ENCODE data around the gene MED27.

The MED27 gene

GRCh38 chr9:132006677-132007370 is 72.8 kb downstream of the MED27 start:
- TF ChIP-seq CTCF (IDR thresholded peaks at IDR 0.05; ENCODE audit: low read length, missing control alignments), result no peak
- H3K4me3 ChIP-seq (replicated peaks; ENCODE audit: low read depth, low read length), result no peak overlapping the region
- peak; percentile 30 for DNase-seq (ENCODE audit: low read depth)

GRCh38 chr9:132005899-132006298 is 73.8 kb downstream of the MED27 start:
- H3K4me3 ChIP-seq (replicated peaks; ENCODE audit: low read depth, low read length), result no peak overlapping the region
- peak; percentile 38 for DNase-seq (ENCODE audit: low read depth)
- TF ChIP-seq CTCF (IDR thresholded peaks at IDR 0.05; ENCODE audit: low read length, missing control alignments), result no peak

- H3K4me3 ChIP-seq (replicated peaks; ENCODE audit: low read depth, low read length), result no peak overlapping the region
- no peak for DNase-seq (ENCODE audit: low read depth)
- TF ChIP-seq CTCF (IDR thresholded peaks at IDR 0.05; ENCODE audit: low read length, missing control alignments), result no peak
These were observed 75.3 kb downstream of the MED27 start for GRCh38 chr9:132004323-132004722.

- DNase-seq (ENCODE audit: low read depth), result no peak
- H3K4me3 ChIP-seq (replicated peaks; ENCODE audit: low read depth, low read length), result no peak overlapping the region
- TF ChIP-seq CTCF (IDR thresholded peaks at IDR 0.05; ENCODE audit: low read length, missing control alignments), result no peak
These were observed 75.8 kb downstream of the MED27 start for GRCh38 chr9:132003896-132004295.

GRCh38 chr9:132003319-132003704 is 76.4 kb downstream of the MED27 start:
- DNase-seq (ENCODE audit: low read depth), result no peak
- no peak for TF ChIP-seq CTCF (IDR thresholded peaks at IDR 0.05; ENCODE audit: low read length, missing control alignments)
- H3K4me3 ChIP-seq (replicated peaks; ENCODE audit: low read depth, low read length), result no peak overlapping the region

- no peak overlapping the region for H3K4me3 ChIP-seq (replicated peaks; ENCODE audit: low read depth, low read length)
- no peak for DNase-seq (ENCODE audit: low read depth)
- no peak for TF ChIP-seq CTCF (IDR thresholded peaks at IDR 0.05; ENCODE audit: low read length, missing control alignments)
These were observed 76.9 kb downstream of the MED27 start for GRCh38 chr9:132002643-132003318.

- DNase-seq (ENCODE audit: low read depth), result peak; percentile 38
- TF ChIP-seq CTCF (IDR thresholded peaks at IDR 0.05; ENCODE audit: low read length, missing control alignments), result no peak
- H3K4me3 ChIP-seq (replicated peaks; ENCODE audit: low read depth, low read length), result no peak overlapping the region
These were observed 78.1 kb downstream of the MED27 start for GRCh38 chr9:132001567-132001966.

Data from fibroblast of pulmonary artery (primary cell).